Measurements from ENCODE around the gene ABCB1.
"Not testable (repeated sequence)": the region's sequence is repeated elsewhere in the genome, so short reads cannot be mapped to it uniquely, and the experiment has no call there.

The ABCB1 gene

DNA sequence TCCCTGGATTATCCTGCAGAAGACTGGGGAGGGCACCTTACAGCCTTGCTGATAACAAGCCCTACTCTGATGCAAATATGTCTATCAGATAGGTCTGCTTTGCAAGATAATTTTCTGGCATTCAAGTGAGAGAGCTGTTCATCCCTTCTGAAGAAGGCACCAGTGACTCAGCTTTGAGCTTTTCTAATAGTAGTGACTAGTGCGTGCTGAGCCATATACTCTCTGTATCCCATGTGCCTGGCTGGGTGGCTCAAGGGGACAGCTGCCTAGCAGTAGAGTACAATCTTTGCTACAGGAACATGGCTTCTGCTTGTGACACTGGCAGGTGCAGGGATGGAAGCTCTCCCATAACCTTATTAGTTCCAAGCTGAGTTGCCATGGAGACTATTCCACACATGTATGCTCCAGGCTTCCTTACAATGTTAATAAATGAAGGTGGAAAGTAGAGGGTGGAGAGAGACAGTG lies 90.2 kb downstream of the ABCB1 start:
- peak; percentile 11 for DNase-seq

DNA sequence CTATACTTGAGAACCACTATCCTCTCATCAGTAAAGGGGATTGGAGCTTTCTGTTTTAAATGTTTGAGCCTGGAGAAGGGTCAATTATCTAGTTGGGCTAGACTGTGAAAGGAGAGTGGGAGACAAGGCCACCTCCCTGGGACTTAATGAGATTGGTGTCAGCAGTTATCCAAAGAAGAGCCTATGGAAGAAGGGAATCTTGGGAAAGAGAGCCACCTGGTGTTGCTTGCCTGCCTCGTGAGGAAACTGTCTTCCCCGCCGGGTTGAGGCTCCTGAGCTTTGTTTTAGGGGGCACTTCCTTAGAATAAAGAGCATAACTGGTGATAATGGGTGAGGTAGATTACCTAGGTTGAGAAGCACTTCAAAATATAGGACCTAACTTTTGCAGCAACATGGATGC lies 93.2 kb downstream of the ABCB1 start:
- DNase-seq = no peak

DNA sequence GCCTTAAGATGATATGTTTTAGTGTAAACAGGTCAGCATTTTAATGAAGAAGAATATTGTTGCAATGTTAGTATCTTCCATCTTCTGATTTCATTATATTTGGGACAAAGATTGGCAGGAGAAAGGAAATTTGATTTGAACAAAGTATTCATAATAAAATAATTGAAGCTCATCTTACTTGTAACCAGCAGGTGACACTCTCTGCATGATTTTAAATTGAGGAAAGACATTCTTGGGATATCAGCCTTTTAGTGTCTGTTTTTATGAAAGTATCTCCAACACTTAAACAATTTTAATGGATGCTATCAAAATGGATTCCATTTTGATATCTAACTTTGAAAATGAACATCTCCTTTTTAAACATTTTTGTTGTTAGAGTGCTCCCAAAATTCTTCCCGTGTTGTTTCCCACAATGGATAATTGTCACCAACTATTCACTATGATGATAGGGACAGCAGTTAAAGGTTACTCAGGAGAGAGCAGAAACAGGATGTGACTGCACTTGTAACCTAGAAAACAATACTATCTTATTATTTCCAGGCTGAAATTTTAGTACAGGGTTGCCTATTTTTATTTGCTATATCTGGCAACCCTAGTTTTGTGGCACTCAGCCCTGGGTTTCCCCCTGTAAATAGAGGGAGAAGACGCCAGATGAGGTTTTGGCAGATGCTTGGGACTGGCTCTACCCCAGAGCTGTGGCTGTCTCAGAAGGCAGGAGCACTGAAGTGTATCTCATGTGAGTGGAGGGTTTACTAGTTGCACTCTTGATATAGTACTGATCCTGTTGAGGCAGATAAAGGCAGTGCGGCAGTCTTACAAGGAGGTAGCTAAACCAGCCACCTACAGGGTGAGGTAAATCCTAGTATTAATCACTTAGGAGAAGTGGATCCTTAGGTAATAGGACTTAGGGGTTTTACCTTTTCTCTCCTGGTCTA lies 94.2 kb downstream of the ABCB1 start:
- DNase-seq = no peak

DNA sequence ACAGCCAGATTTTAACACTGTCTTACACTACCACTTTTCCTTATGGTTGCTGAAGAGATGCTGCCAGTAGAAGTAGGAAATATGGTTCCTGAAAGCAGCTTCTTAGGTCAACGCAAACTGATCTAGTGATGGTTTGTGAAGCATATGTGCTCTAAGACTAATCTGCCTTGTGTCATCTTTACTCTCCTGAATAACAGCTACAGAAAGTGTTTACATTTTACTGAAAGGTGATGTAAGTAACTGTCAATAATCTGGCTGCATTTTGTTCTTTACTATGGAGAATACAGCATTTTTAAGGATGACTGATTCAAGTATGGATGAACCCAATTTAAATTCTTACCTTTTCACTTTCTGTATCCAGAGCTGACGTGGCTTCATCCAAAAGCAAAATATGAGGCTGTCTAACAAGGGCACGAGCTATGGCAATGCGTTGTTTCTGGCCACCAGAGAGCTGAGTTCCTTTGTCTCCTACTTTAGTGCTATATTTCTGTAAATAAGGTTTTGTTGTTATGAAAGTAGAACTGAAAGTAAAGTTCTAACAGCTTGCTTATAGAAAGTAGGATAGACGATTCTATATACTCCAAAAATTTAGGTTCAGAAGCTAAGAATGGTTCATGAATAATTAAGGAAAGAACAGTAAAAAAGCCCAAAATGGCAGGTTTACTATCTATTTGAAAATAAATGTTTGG lies 95.0 kb downstream of the ABCB1 start:
- DNase-seq = no peak

DNA sequence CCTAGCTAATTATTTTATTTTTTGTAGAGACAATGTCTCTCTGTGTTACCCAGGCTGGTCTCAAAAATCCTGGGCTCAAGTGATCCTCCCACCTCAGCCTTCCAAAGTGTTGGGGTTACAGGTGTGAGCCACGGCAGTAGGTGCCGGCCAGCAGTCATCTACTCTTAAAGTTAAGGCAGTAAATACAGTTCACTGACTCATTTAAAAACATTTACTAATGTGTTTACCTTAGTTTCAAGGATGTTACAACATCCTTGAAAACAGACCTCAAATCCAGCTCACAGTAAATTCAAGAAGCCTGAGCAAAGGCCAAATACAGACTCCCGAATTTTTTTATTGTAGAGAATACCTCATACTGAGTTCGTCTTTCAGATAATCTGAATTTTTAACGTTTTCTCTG lies 95.6 kb downstream of the ABCB1 start:
- no peak for DNase-seq

DNA sequence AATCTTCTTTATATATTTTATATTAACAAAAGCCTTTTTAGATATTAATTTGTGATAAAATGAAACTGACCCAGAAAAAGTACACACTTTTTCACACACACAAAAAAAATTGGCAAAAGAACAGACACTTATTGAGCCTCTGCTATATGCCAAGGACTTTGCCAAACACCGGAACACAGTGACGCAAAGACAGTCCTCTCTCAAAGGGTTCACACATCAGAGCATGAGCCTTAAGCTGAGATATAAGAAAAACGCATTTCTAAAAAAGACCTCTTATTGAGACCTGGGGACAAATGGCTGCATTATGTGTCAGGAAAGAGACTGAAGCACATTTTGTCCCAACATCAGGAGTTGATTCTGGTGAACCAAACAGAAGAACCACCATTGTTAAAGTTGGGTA lies 101.2 kb downstream of the ABCB1 start:
- no peak for DNase-seq

DNA sequence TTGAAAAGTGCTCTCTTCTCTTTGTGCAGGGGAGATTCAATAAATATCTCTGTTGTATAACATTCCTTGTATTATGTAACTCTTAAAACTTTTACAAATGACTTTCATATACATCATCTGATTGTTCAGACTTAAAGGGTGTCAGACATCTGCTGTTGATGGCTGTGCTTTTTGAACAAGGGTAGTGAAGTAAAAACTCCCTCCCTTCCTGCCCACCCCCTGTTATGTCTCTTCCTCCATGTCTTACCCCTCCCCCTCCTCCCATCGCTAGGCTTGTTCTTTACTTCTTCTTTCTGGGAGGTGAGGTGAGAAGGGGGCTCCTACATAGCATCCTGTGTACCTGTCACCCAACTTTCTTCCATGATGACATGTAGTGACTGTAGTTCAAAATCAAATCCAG lies 101.8 kb downstream of the ABCB1 start:
- no peak for DNase-seq

DNA sequence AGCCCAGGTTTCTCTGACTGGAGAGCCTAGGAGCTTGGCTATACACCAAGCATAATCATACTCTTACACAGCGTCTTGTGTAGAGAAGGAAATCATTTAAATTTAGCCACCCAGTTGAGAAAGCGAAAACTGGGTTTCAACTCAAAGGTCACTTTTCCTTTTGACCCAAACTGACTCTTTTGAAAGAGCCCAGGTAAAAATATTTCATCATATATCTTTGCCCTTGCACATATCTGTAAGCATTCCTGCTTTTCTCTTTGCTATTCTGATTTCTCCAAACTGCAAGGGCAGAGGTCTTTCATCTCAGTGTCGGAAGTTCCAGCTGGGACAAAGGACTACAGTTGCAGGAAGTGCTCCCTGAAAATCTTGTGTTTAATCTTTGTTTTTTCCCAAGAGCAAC lies 103.2 kb downstream of the ABCB1 start:
- no peak for DNase-seq

DNA sequence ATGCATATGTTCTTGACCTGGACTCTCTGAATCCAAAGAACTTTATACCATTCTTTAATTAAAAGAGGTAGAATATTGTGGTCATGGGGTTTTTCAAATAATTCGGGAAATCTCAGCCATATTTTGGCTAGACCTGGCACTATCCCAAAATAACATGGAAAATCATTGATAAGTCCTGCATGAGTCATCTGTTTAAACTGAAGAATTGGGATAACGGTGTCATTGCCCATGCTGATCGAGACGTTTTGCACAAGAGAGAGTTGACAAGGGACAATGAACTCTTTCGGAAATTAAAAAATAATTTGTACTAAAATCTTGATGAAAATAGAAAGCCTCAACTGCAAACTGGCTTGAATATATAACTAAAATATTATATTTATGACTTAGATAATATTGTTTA lies 105.3 kb downstream of the ABCB1 start:
- DNase-seq = no peak

DNA sequence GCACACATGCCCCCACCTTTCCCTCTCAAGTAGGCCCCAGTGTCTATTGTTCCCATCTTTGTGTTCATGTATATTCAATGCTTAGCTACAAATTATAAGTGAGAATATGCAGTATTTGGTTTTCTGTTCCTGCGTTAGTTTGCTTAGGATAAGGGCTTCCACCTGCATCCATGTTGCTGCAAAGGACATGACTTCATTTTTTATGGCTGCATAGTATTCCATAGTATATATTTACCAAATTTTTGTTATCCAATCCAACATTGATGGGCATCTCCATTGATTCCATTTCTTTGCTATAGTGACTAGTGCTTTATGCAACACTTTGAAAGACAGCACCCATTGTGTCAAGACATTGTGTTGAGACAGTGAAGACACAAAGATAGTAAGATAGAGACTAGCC lies 106.2 kb downstream of the ABCB1 start:
- no peak for DNase-seq

DNA sequence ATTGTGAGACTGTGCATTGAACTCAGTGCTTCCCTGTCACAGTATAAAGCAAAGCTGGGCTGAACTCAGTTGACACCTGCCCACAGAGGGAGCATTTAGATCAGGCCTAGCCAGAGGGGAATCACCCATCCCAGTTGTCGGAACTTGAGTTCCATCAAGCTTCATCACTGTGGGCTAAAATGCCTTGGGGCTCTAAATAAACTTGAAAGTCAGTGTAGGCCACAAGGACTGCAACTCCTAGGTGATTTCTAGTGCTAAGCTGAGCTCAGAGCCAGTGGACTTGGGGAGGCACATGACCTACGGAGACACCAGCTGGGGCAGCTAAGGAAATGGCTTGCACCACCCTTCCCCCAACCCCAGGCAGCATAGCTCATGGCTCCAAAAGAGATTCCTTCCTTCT lies 117.6 kb downstream of the ABCB1 start:
- no peak for DNase-seq

DNA sequence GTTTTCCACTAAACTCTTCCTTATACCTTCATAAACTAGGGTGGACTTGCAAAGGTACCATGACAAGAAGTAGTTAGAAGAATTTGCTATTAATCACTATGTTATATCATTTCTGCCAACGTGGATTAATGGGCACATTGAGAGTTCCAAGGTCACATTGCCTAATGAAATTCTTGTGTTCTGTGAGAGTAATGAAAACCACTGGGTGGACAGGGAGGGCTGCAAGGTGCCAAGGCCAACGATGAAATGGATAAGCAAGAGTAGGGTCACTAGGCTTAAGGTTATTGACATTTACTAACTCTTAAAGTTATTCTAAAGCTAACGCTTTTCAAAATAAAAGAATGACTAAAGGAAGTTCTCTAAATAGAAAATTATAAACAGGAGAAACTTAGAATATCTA lies 118.6 kb downstream of the ABCB1 start:
- no peak for DNase-seq

DNA sequence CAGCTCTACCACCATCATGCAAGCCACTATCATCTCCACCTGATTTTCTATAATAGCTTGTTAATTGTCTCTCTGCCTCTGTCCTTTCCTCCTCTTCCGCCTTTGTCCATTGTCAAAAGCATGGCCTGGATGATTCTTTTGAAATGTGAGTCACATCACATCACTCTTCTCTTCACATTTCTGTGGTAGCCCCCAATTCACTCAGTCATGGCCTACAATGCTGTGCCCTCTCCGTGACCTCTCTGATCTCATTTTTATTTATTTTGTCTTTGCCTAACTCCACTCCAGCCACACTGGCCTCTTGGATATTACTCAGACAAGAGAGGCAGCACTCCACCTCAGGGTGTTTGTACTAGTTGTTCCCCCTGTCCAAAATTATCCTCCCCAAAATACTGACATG lies 120.3 kb downstream of the ABCB1 start:
- DNase-seq = no peak

DNA sequence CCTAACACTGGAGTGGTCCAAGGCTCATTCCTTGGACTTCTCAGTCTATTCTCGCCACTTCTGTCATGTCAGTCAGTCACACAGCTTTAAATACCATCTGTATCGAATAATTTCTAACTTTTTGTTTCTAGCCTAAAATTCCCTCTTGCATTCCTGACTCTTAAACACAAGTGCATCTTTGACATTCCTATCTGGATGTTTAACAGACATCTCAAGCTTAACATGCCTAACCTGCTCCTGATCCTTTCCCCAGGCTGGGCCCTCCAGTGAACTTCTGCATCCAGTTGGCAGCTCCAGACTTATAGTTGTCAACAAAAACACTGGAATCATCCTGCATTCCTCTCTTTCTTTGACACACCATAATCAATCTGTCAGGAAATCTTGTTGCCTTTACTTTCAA lies 120.7 kb downstream of the ABCB1 start:
- no peak for DNase-seq

DNA sequence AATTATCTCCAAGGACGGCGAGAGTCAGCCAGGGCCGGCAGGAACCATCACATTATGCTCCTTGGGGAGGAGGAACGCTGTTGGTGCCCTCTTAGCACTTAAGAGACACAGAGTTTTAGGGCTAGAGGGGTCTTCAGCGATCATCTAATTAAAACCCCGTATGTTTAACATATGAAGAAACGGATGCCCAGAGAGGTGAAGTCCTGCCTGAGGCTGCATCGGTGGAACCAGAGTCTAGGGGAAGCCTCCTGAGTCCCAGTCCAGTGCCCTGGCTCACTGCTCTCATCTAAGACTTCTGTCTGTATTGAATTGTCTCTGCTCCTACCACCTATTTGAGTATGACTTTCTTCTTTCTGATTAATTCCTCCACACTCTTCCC lies 124.5 kb downstream of the ABCB1 start:
- no peak for DNase-seq

DNA sequence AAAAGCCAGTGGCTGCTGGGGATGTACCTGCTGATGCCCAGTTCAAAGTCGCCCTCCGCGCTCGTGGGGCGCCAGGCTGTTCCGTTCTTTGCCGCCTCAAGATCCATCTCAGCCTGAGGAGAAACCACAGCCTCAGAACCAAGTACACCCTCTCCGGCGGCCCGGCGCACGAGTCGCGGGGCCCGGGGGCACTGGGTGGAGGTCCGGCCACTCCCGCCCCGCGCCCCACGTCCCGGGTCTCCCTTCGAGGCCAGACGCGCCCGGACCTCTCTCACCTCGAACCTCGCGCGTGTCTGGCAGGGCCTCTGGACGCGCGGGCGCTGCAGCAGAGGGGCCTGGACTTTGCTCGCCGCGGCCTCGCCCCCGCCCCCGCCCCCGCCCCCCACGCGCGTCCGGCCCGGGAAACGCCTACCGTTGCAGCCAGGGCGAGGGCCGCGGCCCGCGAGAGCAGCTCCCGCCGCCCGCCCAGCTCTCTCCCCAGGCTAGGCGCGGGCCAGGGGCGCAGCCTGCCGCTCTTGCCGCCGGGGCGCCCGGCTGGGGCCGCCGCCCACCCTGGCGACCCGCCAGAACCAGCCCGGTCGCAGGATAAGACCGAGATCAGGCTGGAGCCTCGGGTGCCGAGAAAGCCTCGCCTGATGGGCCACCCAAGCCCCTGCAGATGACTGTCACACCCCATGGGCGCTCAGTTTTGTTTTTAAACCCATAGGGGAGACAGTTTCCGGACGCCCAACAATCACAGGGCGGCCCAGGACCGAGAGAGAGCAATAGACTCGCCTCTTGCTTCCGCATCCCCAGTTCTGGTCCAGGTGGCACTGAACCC lies 125.1 kb downstream of the ABCB1 start, which contains the start of gene ABCB4:
ABCB4 (minus strand) TSS at position 322 of the 820 bp plus-strand sequence; CDS start at position 107, 215 bp downstream.
- DNase-seq = no peak

DNA sequence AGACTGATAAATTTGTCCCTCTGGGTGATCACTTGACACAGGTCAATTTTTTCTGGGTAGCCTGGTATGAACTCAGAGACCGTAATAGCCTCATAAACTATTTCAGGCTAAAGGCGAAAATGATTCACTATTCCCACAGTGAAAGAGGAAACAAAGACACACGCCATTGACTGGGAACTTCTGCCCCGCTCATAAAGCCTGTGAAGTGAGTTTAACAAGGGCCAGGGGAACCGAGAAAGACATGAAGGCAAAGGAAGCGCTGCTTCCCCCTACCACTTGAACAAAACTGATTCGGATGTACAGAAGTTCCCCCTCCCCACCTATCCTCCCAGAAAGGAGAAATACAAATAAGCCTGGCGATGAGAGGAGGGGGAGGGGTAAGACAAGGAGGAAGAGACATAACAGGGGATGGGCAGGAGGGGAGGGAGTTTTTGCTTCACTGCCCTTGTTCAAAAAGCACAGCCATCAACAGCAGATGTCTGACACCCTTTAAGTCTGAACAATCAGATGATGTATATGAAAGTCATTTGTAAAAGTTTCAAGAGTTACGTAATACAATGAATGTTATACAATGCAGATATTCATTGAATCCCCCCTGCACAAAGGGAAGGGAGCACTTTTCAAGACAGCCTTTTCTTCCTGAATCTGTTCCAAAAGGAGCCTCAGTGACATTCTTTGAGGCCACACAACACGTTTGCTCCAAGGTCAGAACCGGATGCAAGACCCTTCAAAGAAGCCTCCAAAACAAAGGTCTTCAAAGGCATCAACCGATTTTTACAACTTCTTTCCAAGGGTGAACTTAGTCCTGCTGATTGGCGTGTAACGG lies 125.9 kb downstream of the ABCB1 start:
- DNase-seq = no peak

DNA sequence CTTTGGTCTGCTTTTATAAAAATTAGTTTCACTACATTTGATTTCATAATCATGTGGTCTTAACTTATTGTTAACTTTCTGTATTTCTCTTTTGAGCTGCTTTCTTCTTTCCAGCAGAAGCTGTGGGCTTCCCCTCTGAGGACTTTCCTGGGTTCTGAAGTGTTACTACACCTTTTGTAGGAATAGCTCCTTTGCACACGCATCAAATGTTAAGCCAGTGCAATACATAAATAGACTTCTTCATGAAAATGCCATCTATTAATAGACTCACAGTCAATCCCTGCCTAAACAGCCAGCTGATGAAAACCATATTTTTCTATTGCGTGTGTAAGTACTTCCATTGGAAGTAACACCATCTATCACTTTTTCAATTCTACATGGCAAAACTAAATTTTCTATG lies 126.7 kb downstream of the ABCB1 start:
- no peak for DNase-seq

DNA sequence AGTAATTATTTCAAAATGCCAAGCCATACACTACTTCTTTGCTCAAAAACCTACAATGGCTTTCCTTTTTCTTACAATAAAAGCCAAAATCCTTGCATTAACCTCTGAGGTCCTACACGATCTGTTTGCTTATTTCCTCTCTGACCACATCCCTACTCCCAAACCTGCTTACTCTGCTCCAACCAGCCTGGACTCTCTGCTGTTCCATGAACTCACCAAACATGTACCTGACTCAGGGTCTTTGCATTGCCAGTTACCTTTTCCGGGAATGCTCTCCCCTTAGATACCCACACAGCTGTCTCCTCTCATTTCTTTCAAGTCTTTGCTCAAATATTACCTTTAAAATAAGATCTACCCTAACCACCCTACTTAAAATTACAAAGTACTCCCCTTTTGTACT lies 127.5 kb downstream of the ABCB1 start:
- no peak for DNase-seq

DNA sequence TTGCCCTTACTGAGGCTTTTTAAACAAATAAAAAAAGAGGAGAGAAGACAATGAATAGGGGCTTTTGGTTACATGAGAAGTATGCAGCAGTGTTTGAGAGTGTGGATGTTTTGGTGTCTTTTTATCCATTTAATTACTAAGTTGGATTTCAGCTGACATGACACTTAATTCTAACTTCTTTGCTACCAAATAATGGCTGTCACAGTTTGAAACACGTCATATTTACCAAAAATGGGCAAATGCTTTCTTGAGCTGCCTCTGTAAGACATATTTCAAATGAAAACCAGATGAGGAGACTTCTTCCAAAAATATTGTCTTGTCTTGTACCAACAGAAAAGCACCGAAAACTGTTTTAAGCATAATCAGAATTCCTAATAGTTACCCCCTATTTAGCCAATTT lies 129.2 kb downstream of the ABCB1 start:
- no peak for DNase-seq

DNA sequence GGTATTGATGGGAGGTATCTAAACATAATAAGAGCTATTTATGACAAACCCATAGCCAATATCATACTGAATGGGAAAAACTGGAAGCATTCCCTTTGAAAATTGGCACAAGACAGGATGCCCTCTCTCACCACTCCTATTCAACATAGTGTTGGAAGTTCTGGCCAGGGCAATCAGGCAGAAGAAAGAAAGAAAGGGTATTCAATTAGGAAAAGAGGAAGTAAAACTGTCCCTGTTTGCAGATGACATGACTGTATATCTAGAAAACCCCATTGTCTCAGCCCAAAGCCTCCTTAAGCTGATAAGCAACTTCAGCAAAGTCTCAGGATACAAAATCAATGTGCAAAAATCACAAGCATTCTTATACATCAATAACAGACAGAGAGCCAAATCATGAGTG lies 131.5 kb downstream of the ABCB1 start:
- DNase-seq = not testable (repeated sequence)

DNA sequence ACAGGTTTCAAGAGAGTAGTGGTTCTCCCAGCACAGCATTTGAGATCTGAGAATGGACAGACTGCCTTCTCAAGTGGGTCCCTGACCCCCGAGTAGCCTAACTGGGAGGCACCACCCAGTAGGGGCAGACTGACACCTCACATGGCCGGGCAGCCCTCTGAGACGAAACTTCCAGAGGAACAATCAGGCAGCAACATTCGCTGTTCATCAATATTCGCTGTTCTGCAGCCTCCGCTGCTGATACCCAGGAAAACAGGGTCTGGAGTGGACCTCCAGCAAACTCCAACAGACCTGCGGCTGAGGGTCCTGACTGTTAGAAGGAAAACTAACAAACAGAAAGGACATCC lies 135.2 kb downstream of the ABCB1 start:
- DNase-seq = not testable (repeated sequence)
